Stimulated activated CD8-positive, alpha-beta memory T cell treated with anti-CD3 and anti-CD28 coated beads, Interleukin-4, amount 100 ng/mL, for 1 hour (primary cell): ENCODE results near the gene CBX8.

Experiments
- DNase-seq, 2 donors: peaks; one replicate each; pipeline ENCODE4 v3.0.0-alpha.2; 2020; ENCODE audit warnings: low read depth in 2 of 2, low spot score in 1 of 2

Gene CBX8

GRCh38 chr17:79796763-79797491, at the start of gene CBX8:
TSS of gene CBX8 (minus strand) at chr17:79797077. CDS start at chr17:79796998, 79 bp downstream.
- peak; percentile 97 to 99 for DNase-seq

- DNase-seq = no peak
These were observed 48.7 kb upstream of the CBX8 start for GRCh38 chr17:79845601-79845949.

GRCh38 chr17:79844869-79845600, 48.2 kb upstream of the CBX8 start:
- DNase-seq = no peak

GRCh38 chr17:79843816-79844800, 47.2 kb upstream of the CBX8 start:
- no peak for DNase-seq

- DNase-seq = no peak
These were observed 46.6 kb upstream of the CBX8 start for GRCh38 chr17:79843474-79843815.

- no peak for DNase-seq
These were observed 46.0 kb upstream of the CBX8 start for GRCh38 chr17:79842656-79843473.

- DNase-seq = no peak
These were observed 45.3 kb upstream of the CBX8 start for GRCh38 chr17:79842136-79842655.

GRCh38 chr17:79841369-79842135, 44.7 kb upstream of the CBX8 start:
- DNase-seq = no peak

- no peak for DNase-seq
These were observed 44.1 kb upstream of the CBX8 start for GRCh38 chr17:79840989-79841286.

- DNase-seq = no peak
These were observed 43.6 kb upstream of the CBX8 start for GRCh38 chr17:79840269-79840988.

GRCh38 chr17:79839356-79840268, 42.7 kb upstream of the CBX8 start, which contains the start of gene CBX4:
TSS of gene CBX4 (minus strand) at chr17:79839440. CDS start at chr17:79839251, 189 bp downstream.
- peak; percentile 68 to 84 for DNase-seq

- no peak for DNase-seq
These were observed 41.8 kb upstream of the CBX8 start for GRCh38 chr17:79838522-79839274.

- no peak for DNase-seq
These were observed 41.1 kb upstream of the CBX8 start for GRCh38 chr17:79837888-79838521.

GRCh38 chr17:79836972-79837887, 40.4 kb upstream of the CBX8 start:
- DNase-seq = no peak

- no peak for DNase-seq
These were observed 39.7 kb upstream of the CBX8 start for GRCh38 chr17:79836510-79836971.
